OCI-LY7 (cell line): ENCODE data around the gene PRKX. TPM values are rescaled to one million over a fixed set of nuclear protein-coding genes. Genes with fewer than 3 reads are reported as not detected.
"Not testable (repeated sequence)": the region's sequence is repeated elsewhere in the genome, so short reads cannot be mapped to it uniquely, and the experiment has no call there.

ENCODE experiments used
- BruUV-seq: library from RNA; stranded (reverse); fragments of 400-500 nt; replicated peaks from 2 replicates; lab custom pipeline; 2021; lab: Mats Ljungman, UMichigan
- CTCF ChIA-PET: fragments of 300-600 bp; sonication (Branson Sonifier 250); formaldehyde crosslinking; loops from one replicate; lab custom pipeline; 2022; ENCODE audit warnings: antibody characterized with exemption; ENCODE audit not compliant: unreplicated experiment; lab: Charles Lee
- POLR2A ChIA-PET: fragments of 300-600 bp; sonication (Branson Sonifier 250); formaldehyde crosslinking; loops from one replicate; lab custom pipeline; 2022; ENCODE audit warnings: antibody characterized with exemption; lab: Charles Lee
- DNase-seq: peaks from one replicate; pipeline ENCODE4 v3.0.0-alpha.2; 2015; ENCODE audit warnings: low spot score
- H2AFZ ChIP-seq: fragments of 200-600 bp; sonication (generic), shearing (Covaris generic); 2 replicates; pipeline ENCODE4 v1.6.1; 2014; ENCODE audit warnings: mild to moderate bottlenecking, antibody characterized with exemption, low read length, moderate library complexity
- H3K27ac ChIP-seq: fragments of 200-600 bp; sonication (generic); 2 replicates; pipeline ENCODE4 v1.5.1; 2014; ENCODE audit warnings: mixed run types, low read depth, mild to moderate bottlenecking, moderate library complexity, low read length, inconsistent platforms; ENCODE audit not compliant: poor library complexity, severe bottlenecking
- H3K36me3 ChIP-seq: fragments of 200-600 bp; sonication (generic); 2 replicates; pipeline ENCODE4 v1.6.1; 2014; ENCODE audit warnings: mild to moderate bottlenecking, antibody characterized with exemption, low read length, moderate library complexity, mixed read lengths; ENCODE audit not compliant: insufficient read depth
- H3K4me1 ChIP-seq: fragments of 200-600 bp; sonication (generic); 2 replicates; pipeline ENCODE4 v1.5.1; 2014; ENCODE audit warnings: mild to moderate bottlenecking, low read length; ENCODE audit not compliant: insufficient read depth, poor library complexity, severe bottlenecking
- H3K4me2 ChIP-seq: fragments of 200-600 bp; sonication (generic); 2 replicates; pipeline ENCODE4 v1.6.1; 2014; ENCODE audit warnings: mild to moderate bottlenecking, low read length
- H3K4me3 ChIP-seq: fragments of 200-600 bp; sonication (generic); 2 replicates; pipeline ENCODE4 v1.5.1; 2014; ENCODE audit warnings: mild to moderate bottlenecking, low read depth, low read length; ENCODE audit not compliant: poor library complexity, severe bottlenecking
- H3K79me2 ChIP-seq: fragments of 200-600 bp; sonication (generic); 2 replicates; pipeline ENCODE4 v1.6.1; 2016; ENCODE audit warnings: low read depth, mild to moderate bottlenecking, low read length, moderate library complexity, mixed read lengths; ENCODE audit not compliant: insufficient read depth
- H3K9me2 ChIP-seq: fragments of 200-600 bp; sonication (generic); 2 replicates; pipeline ENCODE4 v1.6.1; 2016; ENCODE audit warnings: mild to moderate bottlenecking, low read length, mixed read lengths; ENCODE audit not compliant: insufficient read depth
- H3K9me3 ChIP-seq: fragments of 200-600 bp; sonication (generic); 2 replicates; pipeline ENCODE4 v1.6.1; 2014; ENCODE audit warnings: mild to moderate bottlenecking, mixed run types, low read length, mixed read lengths
- H4K20me1 ChIP-seq: fragments of 200-600 bp; sonication (generic); 2 replicates; pipeline ENCODE4 v1.6.1; 2014; ENCODE audit warnings: mild to moderate bottlenecking, antibody characterized with exemption, low read length, moderate library complexity, mixed read lengths; ENCODE audit not compliant: insufficient read depth
- EZH2phosphoT487 ChIP-seq: fragments of 200-600 bp; sonication (generic); IDR thresholded peaks from 2 replicates; pipeline ENCODE4 v1.6.1; 2018; ENCODE audit warnings: low read depth, borderline replicate concordance, mild to moderate bottlenecking, mixed run types, antibody characterized with exemption, low read length, moderate library complexity, mixed read lengths
- intact Hi-C: fragments of 100-400 bp; cut with micrococcal nuclease; formaldehyde crosslinking; loops from one replicate; pipeline ENCODE4 v1.10.0; 2022; ENCODE audit not compliant: unreplicated experiment
- total RNA-seq, 2 experiments: library from RNA; depleted of rRNA in 1 of 2; stranded (reverse); fragments of >200 nt in 1 of 2; shearing (Covaris generic) in 1 of 2; gene quantifications; 2 replicates each; pipeline ENCODE4 v1.2.3, GENCODE V29; 2014 to 2022
- TF ChIP-seq, protein P1 (sequence below): fragments of 200-600 bp; sonication (generic); conservative IDR thresholded peaks from 2 replicates; pipeline ENCODE4 v1.5.1; 2014; ENCODE audit warnings: mild to moderate bottlenecking, antibody characterized with exemption, low read length, moderate library complexity, mixed read lengths

PRKX gene
- total RNA-seq, 2 experiments from 2014 or later = 14.6 to 23.6 TPM

DNA sequence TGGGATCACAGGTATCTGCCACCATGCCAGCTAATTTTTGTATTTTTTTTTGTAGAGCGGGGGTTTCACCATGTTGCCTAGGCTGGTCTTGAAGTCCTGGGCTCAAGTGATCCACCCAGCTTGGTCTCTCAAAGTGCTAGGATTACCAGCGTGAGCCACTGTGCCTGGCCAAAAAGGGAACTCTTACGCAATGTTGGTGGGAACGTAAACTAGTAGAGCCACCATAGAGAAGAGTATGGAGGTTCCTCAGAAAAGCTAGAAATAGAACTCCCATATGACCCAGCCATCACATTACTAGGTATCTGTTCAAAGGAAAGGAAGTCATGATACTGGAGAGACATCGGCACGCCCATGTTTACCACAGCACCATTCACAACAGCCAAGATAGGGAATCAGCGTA lies 85.9 kb downstream of the PRKX start:
- no peaks in the 10 kb centered on the region for H4K20me1 ChIP-seq
- no peak overlapping the region for H2AFZ ChIP-seq
- no peak overlapping the region for H3K4me2 ChIP-seq
- H3K4me1 ChIP-seq = no peaks in the 10 kb centered on the region
- ChIA-PET CTCF (no interaction called here), POLR2A (interaction anchor here (0.6 kb wide), 1 partner anchor 251 kb away, joined by 3 read pairs; no protein-coding TSS in a partner anchor)
- no TSS peak for BruUV-seq
- no peak overlapping the region for H3K27ac ChIP-seq
- no peaks in the 10 kb centered on the region for H3K9me3 ChIP-seq
- peaks cover 3% of the 10 kb centered on the region; the same call in 1 of the 2 replicates for H3K36me3 ChIP-seq
- H3K4me3 ChIP-seq = no peak overlapping the region
- intact Hi-C loops = no loop called here
- H3K79me2 ChIP-seq = no peaks in the 10 kb centered on the region
- TF ChIP-seq, protein P1, sequence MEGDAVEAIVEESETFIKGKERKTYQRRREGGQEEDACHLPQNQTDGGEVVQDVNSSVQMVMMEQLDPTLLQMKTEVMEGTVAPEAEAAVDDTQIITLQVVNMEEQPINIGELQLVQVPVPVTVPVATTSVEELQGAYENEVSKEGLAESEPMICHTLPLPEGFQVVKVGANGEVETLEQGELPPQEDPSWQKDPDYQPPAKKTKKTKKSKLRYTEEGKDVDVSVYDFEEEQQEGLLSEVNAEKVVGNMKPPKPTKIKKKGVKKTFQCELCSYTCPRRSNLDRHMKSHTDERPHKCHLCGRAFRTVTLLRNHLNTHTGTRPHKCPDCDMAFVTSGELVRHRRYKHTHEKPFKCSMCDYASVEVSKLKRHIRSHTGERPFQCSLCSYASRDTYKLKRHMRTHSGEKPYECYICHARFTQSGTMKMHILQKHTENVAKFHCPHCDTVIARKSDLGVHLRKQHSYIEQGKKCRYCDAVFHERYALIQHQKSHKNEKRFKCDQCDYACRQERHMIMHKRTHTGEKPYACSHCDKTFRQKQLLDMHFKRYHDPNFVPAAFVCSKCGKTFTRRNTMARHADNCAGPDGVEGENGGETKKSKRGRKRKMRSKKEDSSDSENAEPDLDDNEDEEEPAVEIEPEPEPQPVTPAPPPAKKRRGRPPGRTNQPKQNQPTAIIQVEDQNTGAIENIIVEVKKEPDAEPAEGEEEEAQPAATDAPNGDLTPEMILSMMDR = no peak
- no peaks in the 10 kb centered on the region for H3K9me2 ChIP-seq
- DNase-seq = no peak

DNA sequence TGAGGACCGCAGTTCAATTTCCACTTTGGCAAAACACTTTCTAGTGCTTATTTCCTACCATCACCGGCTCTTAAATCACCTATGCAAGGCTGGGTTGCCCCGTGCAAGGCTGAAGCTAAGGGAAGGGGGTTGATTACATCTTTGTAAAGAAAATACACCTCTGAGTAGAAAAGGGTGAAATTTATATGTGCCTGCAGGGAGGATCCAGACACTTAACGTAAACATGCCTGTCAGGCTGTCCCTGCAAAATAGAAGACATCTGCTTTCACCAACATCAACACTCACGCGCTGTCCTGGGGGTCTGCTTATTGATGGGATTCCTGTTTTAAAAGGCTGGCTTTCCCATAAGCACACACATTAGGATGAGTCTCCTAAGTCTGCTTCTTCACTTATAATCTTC lies 92.0 kb downstream of the PRKX start:
- Histone ChIP-seq H2AFZ (no peak overlapping the region), H3K27ac (no peak overlapping the region), H3K9me3 (no peaks in the 10 kb centered on the region), H3K9me2 (no peaks in the 10 kb centered on the region), H3K4me2 (no peak overlapping the region), H3K79me2 (no peaks in the 10 kb centered on the region), H3K36me3 (0 out of 2 replicates have a peak, but pooled peaks cover 4% of the 10 kb centered on the region), H3K4me1 (no peaks in the 10 kb centered on the region), H3K4me3 (no peak overlapping the region), H4K20me1 (no peaks in the 10 kb centered on the region)
- intact Hi-C loops = no loop called here
- no TSS peak for BruUV-seq
- ChIA-PET CTCF (no interaction called here), POLR2A (no interaction called here)
- TF ChIP-seq, protein P1 = no peak
- no peak for TF ChIP-seq EZH2phosphoT487
- DNase-seq = no peak

- H3K4me1 ChIP-seq, H3K4me3 ChIP-seq, H3K4me2 ChIP-seq, H4K20me1 ChIP-seq, DNase-seq, H3K79me2 ChIP-seq, H3K9me2 ChIP-seq, intact Hi-C loops, H3K36me3 ChIP-seq, CTCF ChIA-PET, POLR2A ChIA-PET, H3K27ac ChIP-seq, H3K9me3 ChIP-seq, BruUV-seq, H2AFZ ChIP-seq: not testable (repeated sequence)
Observed at GRCh38 chrX:3611744-3612143, 101.7 kb downstream of the PRKX start.
